Activated T-cell treated with anti-CD3 and anti-CD28 coated beads, Interleukin-2, amount 50 U/mL, for 72 hours (primary cell): ENCODE measurements around the gene NDRG2. TPM values are rescaled to one million over a fixed set of nuclear protein-coding genes. Genes with fewer than 3 reads are reported as not detected.
A peak's percentile ranks its signal among the peaks of the same experiment; 100 is the strongest.

ENCODE experiments used
- ATAC-seq, 2 donors: fragments of 150-1000 bp; cut with Tn5 transposase; replicated peaks in 1 of 2; 2 replicates each; pipeline ENCODE4 v1.10.0; 2021; ENCODE audit warnings: moderate library complexity in 2 of 2, mild to moderate bottlenecking in 1 of 2
- DNase-seq, 2 donors: peaks; one replicate each; pipeline ENCODE4 v3.0.0; 2021 to 2022; ENCODE audit warnings: mixed read lengths in 1 of 2
- H3K27ac Mint-ChIP-seq: one replicate; pipeline ENCODE4 v1.8.0; 2022; ENCODE audit warnings: mild to moderate bottlenecking, moderate library complexity, mixed read lengths
- H3K27me3 Mint-ChIP-seq: one replicate; pipeline ENCODE4 v1.8.0; 2022; ENCODE audit warnings: low read depth, mixed read lengths
- H3K36me3 Mint-ChIP-seq, 2 donors: one replicate each; pipeline ENCODE4 v1.8.0; 2022; ENCODE audit warnings: mixed read lengths in 2 of 2, mild to moderate bottlenecking in 1 of 2; ENCODE audit not compliant: insufficient read depth in 2 of 2
- H3K4me1 Mint-ChIP-seq: one replicate; pipeline ENCODE4 v1.8.0; 2022; ENCODE audit warnings: low read depth, mixed read lengths
- H3K4me3 Mint-ChIP-seq, 2 donors: one replicate each; pipeline ENCODE4 v1.8.0; 2022; ENCODE audit warnings: mild to moderate bottlenecking in 2 of 2, mixed read lengths in 2 of 2, moderate library complexity in 2 of 2
- H3K9me3 Mint-ChIP-seq, 2 donors: one replicate each; pipeline ENCODE4 v1.8.0; 2022; ENCODE audit warnings: mixed read lengths in 2 of 2
- total RNA-seq, 2 donors: library from RNA; stranded (reverse); gene quantifications; one replicate each; pipeline ENCODE4 v1.2.3, GENCODE V29; 2022

NDRG2 gene
- 1 to 10 TPM; 4.0 to 6.3 TPM for total RNA-seq

DNA sequence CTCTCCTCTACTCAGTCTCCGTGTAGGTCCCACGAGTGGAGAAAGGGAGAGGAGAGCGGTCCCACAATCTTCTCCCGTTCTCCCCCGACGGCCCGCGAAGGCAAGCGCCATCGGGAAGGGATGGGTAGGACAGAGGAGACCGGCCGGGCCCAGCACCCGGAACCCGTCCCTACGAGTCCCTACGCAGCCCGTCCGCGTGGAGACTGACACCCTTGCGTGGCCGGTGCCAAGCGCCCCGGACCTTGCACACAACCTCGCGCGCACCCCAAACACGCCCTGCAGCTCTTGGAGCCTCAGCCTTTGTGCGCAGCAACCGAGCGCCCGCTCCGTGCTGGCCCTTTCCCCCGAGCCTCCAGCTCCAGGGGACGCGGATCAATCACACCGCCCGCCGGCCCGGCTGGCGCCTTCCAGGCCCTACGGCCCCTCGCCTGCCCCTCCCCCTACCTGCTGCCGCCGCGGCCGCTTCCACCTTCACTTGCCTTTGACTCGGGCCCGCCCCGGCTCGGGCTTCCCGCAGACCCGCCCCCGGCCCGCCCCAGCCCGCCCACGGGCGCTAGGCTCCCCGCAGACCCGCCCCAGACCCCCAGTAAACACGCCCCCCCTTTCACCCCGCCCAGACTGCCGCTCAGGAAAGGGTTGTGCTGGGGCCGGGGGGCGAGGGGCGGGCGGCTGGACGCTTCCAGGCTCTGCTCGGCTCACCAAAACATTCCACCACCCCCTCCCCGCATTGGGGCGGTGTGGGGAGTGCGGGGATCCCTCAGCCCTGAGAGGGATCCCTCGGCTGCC lies at the start of gene NDRG2:
Gene NDRG2 (minus strand): TSS at position 477 of the 786 bp plus-strand sequence. CDS start 1,746 bp downstream, outside the sequence.
- Mint-ChIP-seq H3K27ac (no peak within 1 kb of the TSS), H3K4me3 (peak within 1 kb of the TSS; percentile 85 to 89), H3K27me3 (peaks cover 19% of the 10 kb centered on the region), H3K4me1 (peaks cover 10% of the 10 kb centered on the region), H3K36me3 (no peaks in the 10 kb centered on the region), H3K9me3 (no peaks in the 10 kb centered on the region)
- ATAC-seq (peak; percentile 87 to 88), DNase-seq (peak; percentile 73 to 76)

DNA sequence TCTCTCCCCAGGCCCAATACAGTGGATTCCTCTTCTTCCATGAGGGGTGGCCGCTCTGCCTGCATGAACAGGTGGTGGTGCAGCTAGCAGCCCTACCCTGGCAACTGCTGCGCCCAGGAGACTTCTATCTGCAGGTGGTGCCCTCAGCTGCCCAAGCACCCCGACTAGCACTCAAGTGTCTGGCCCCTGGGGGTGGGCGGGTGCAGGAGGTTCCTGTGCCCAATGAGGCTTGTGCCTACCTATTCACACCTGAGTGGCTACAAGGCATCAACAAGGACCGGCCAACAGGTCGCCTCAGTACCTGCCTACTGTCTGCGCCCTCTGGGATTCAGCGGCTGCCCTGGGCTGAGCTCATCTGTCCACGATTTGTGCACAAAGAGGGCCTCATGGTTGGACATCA lies 49.1 kb upstream of the NDRG2 start:
- H3K36me3 Mint-ChIP-seq: no peaks in the 10 kb centered on the region
- no peak overlapping the region for H3K27ac Mint-ChIP-seq
- ATAC-seq: no peak
- H3K9me3 Mint-ChIP-seq: no peaks in the 10 kb centered on the region
- no peak overlapping the region for H3K4me3 Mint-ChIP-seq
- peaks cover 45% of the 10 kb centered on the region for H3K27me3 Mint-ChIP-seq
- no peak for DNase-seq
- peaks cover 29% of the 10 kb centered on the region for H3K4me1 Mint-ChIP-seq

DNA sequence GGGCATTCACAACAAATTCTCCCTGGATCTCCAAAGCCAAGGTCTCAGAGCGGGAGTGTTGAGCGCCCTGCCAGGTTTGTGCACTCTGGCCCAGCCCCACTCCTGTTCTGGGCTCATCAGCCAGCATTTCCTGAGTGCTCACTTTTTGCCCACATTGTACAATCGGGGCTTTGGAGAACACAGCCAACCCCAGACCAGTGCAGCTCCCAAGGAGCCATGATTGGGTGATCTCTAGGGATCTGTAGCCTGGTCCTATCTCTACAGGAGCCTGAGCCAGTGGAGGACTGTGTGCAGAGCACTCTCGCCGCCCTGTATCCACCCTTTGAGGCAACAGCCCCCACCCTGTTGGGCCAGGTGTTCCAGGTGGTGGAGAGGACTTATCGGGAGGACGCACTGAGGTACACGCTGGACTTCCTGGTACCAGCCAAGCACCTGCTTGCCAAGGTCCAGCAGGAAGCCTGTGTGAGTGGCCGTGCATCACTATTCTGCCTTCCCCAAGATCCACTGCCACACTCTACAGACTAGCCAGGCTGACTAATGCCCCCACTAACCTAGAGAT lies 48.0 kb upstream of the NDRG2 start:
- Mint-ChIP-seq H3K36me3 (no peaks in the 10 kb centered on the region), H3K27me3 (peaks cover 56% of the 10 kb centered on the region), H3K27ac (no peak overlapping the region), H3K9me3 (no peaks in the 10 kb centered on the region), H3K4me3 (no peak overlapping the region), H3K4me1 (peaks cover 34% of the 10 kb centered on the region)
- no peak for DNase-seq
- ATAC-seq: no peak

DNA sequence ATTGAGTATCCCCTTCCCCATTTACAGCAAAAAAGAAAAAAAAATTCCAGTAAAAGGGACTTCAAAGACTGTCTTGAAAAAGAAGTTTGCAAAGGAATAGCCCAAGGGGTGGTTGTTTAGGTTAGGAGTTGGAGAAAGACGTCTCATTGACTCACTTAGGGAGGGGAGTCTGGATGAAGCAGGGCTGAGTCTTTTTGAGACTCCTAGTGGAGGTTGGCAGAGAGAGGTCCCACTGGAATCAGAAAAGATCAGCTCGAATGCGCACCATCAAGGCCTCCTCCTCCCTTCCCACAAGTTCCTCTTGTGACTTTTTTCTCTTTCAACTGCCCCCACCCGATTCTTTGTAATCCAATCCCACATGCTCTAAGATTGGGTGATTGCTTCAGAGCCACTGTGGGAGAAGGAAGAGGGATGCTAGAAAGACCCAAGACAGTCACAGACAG lies 47.2 kb upstream of the NDRG2 start:
- H3K36me3 Mint-ChIP-seq: no peaks in the 10 kb centered on the region
- no peak overlapping the region for H3K27ac Mint-ChIP-seq
- H3K4me3 Mint-ChIP-seq: peak overlapping the region; percentile 78 to 89
- no peaks in the 10 kb centered on the region for H3K9me3 Mint-ChIP-seq
- ATAC-seq (no peak), DNase-seq (no peak)
- H3K27me3 Mint-ChIP-seq: peaks cover 61% of the 10 kb centered on the region
- H3K4me1 Mint-ChIP-seq: peaks cover 34% of the 10 kb centered on the region

DNA sequence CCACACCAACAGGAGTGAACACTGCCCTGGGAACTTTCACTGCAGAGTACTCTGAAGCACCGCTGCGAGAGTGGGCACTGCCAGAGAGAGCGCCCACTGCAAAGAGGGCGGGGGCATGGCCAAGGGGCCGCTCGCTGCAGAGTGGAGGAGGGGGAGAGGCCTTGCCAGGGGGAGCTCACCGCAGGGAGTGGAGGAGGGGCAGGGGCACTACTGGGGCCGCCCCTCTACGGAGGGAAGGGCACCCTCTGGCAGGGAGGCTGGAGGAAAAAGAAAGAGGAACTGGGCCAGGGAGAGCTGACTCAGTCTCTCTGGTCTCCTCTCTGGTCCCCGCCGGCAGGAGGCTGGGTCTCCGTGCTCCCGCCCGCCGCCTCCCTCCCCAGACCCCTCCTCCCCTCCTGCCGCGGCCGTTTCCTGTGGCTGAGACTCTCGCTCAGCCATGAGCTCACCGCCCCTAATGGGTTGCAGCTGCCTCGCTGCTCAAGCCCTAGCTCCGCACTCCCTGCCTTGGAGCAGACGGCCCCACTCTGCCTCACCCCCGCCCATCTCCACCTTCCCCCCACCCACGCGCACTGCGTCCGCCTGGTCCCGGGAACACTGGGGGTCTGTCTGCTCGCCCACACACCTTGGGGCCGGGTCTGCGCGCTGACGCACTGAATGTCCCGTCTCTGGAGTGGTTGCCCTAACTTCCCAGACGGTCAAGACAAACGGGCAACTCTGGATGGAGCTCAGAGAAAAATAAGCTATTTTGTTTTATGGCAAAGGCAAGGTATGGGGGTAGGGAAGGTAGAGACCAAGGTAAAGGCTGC lies 46.6 kb upstream of the NDRG2 start:
- no peaks in the 10 kb centered on the region for H3K9me3 Mint-ChIP-seq
- ATAC-seq: peak; percentile 57 to 63
- no peaks in the 10 kb centered on the region for H3K36me3 Mint-ChIP-seq
- H3K4me1 Mint-ChIP-seq: peaks cover 34% of the 10 kb centered on the region
- DNase-seq: peak; percentile 46 to 65
- H3K27ac Mint-ChIP-seq: no peak overlapping the region
- peak overlapping the region; percentile 78 to 89 for H3K4me3 Mint-ChIP-seq
- peaks cover 68% of the 10 kb centered on the region for H3K27me3 Mint-ChIP-seq

DNA sequence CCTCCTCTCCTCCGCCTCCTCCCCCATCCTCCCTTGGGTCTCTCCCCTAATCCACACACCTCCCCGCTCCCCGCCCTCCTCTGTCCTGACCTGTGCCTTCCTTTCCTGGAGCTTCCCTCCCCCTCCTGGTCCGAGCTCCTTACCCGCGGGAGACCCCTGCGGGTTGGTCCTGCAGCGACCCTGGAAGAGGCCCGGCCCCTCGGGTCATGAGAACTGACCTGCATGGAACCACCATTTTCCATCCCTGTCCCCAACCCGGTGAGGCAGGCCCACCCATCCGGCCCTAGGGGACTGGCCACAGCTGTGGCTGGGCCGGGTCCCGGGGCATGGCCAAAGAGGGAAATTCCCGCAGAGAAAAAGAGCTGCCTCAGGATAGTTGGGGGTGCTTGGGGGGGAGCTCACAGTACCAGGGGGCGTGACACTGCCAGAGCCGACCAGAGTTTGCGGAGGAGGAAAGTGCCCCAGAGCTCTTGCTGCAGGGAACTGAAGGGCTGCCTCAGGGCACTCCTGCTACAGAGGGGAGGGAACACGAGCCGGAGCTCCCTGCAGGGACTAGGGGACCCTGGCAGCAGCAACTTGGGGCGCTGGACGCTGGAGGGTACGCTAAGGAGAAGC lies 45.9 kb upstream of the NDRG2 start:
- ATAC-seq: peak; percentile 26 to 27

DNA sequence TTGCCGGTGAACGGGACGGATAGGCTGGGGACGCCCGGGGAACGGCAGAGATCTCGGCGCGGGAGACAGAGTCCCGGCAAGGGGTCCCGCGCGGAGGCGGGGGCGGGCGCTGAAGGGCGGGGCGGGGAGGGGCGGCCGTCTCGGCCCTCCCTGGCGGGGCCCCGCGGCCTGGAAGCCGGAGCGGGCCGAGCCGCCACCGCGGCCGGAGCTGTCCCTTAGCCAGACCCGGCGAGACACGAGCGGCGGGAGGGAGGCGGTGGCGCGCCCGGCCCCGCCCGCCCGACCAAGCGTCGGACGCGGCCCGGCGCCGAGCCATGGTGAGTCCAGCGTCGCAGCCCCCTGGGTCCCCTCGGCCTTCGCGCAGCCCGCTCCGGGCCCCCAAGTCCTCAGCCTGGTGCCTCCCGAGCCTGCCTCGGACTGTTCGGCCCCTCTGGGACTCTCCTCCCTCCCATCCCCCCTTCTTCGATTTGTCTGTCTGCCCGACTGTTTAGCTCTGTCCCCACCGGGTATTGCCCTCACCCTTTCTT lies 45.3 kb upstream of the NDRG2 start, which contains the start of gene ARHGEF40:
Gene ARHGEF40 (plus strand): TSS at position 222 of the 527 bp plus-strand sequence. CDS start 93 bp downstream, at position 315.
- peaks cover 80% of the 10 kb centered on the region for H3K27me3 Mint-ChIP-seq
- DNase-seq (peak; percentile 34 to 52), ATAC-seq (peak; percentile 35 to 44)
- H3K36me3 Mint-ChIP-seq: no peaks in the 10 kb centered on the region
- no peak within 1 kb of the TSS for H3K27ac Mint-ChIP-seq
- H3K9me3 Mint-ChIP-seq: no peaks in the 10 kb centered on the region
- peaks cover 34% of the 10 kb centered on the region for H3K4me1 Mint-ChIP-seq
- H3K4me3 Mint-ChIP-seq: peak within 1 kb of the TSS; percentile 88 to 89

More for the DNA sequence above, 45.9 kb upstream of the NDRG2 start:
- DNase-seq: peak; percentile 13 to 19
- H3K27ac Mint-ChIP-seq: no peak overlapping the region
- H3K9me3 Mint-ChIP-seq: no peaks in the 10 kb centered on the region
- H3K4me3 Mint-ChIP-seq: peak overlapping the region; percentile 78 to 89
- peaks cover 75% of the 10 kb centered on the region for H3K27me3 Mint-ChIP-seq
- H3K4me1 Mint-ChIP-seq: peaks cover 34% of the 10 kb centered on the region
- no peaks in the 10 kb centered on the region for H3K36me3 Mint-ChIP-seq

- Mint-ChIP-seq H3K36me3 (no peaks in the 10 kb centered on the region), H3K27me3 (peaks cover 86% of the 10 kb centered on the region), H3K4me1 (peaks cover 34% of the 10 kb centered on the region), H3K4me3 (peak overlapping the region; percentile 82 to 88), H3K9me3 (no peaks in the 10 kb centered on the region), H3K27ac (no peak overlapping the region)
- DNase-seq: no peak
- ATAC-seq: no peak
These were observed 44.7 kb upstream of the NDRG2 start for GRCh38 chr14:21069388-21070082.

DNA sequence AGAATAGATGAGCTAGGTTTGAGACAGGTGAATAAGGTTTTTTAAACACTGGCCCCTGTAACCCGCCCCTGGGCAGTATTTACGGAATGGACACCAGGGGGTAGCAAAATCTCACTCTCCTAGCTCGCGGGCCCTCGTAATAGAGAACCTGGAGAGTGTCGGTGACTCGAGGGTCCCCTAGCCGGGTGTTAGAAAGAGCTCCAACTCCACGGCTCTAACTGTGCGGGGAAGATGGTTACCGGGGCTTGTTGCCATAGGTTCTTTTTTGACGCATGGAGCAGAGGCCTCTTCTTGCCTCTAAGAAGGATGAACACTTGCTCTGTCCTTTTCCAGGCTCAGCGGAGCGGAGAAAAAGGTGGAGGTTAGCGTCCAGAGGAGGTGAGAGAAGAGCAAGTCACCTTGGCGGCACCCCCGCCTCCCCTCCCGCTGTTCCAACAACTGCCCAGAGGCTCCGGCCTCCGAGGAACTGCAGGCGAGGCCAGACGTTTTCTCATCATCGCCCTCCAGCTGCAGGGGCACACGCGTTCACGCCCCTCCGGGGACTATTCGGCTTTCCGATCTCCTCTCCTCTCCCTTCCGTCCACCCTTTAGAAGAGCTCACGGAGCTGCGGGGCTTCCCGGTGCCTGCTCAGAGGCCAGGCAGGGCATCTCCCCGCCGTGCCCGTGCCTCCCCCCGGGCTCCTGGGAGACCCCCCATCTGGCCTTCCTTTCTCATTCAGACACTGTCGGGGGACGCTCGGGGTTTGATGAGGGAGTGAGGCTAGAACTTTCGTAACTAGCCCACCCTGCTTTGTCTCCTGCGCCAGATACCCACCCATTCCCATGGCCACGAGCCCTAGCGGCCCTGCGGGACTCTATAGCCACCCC lies 43.9 kb upstream of the NDRG2 start:
- Mint-ChIP-seq H3K27me3 (peaks cover 84% of the 10 kb centered on the region), H3K9me3 (no peaks in the 10 kb centered on the region), H3K4me3 (peak overlapping the region; percentile 82 to 88), H3K4me1 (peaks cover 34% of the 10 kb centered on the region), H3K27ac (no peak overlapping the region), H3K36me3 (no peaks in the 10 kb centered on the region)
- ATAC-seq (peak; percentile 59 to 68), DNase-seq (peak; percentile 60 to 62)

- Mint-ChIP-seq H3K27ac (no peak overlapping the region), H3K4me1 (peaks cover 31% of the 10 kb centered on the region), H3K4me3 (no peak overlapping the region), H3K27me3 (peaks cover 79% of the 10 kb centered on the region), H3K9me3 (no peaks in the 10 kb centered on the region), H3K36me3 (no peaks in the 10 kb centered on the region)
- ATAC-seq: no peak
- DNase-seq: no peak
These were observed 42.1 kb upstream of the NDRG2 start for GRCh38 chr14:21066882-21067502.

- DNase-seq: no peak
- peaks cover 66% of the 10 kb centered on the region for H3K27me3 Mint-ChIP-seq
- H3K9me3 Mint-ChIP-seq: no peaks in the 10 kb centered on the region
- no peak overlapping the region for H3K4me3 Mint-ChIP-seq
- H3K27ac Mint-ChIP-seq: no peak overlapping the region
- ATAC-seq: no peak
- H3K36me3 Mint-ChIP-seq: no peaks in the 10 kb centered on the region
- H3K4me1 Mint-ChIP-seq: peaks cover under 1% of the 10 kb centered on the region
These were observed 38.6 kb upstream of the NDRG2 start for GRCh38 chr14:21063479-21063878.
